Stimulated activated CD4-positive, alpha-beta T cell treated with anti-CD3 and anti-CD28 coated beads, Interleukin-1b, Interleukin-23, amount 100 ng/mL, for 1 hour (primary cell): Measurements from ENCODE around the gene PEPD.

ENCODE experiments used
- DNase-seq, 2 donors: peaks; one replicate each; pipeline ENCODE4 v3.0.0-alpha.2; 2020; ENCODE audit warnings: low read depth in 2 of 2

Gene PEPD

DNA sequence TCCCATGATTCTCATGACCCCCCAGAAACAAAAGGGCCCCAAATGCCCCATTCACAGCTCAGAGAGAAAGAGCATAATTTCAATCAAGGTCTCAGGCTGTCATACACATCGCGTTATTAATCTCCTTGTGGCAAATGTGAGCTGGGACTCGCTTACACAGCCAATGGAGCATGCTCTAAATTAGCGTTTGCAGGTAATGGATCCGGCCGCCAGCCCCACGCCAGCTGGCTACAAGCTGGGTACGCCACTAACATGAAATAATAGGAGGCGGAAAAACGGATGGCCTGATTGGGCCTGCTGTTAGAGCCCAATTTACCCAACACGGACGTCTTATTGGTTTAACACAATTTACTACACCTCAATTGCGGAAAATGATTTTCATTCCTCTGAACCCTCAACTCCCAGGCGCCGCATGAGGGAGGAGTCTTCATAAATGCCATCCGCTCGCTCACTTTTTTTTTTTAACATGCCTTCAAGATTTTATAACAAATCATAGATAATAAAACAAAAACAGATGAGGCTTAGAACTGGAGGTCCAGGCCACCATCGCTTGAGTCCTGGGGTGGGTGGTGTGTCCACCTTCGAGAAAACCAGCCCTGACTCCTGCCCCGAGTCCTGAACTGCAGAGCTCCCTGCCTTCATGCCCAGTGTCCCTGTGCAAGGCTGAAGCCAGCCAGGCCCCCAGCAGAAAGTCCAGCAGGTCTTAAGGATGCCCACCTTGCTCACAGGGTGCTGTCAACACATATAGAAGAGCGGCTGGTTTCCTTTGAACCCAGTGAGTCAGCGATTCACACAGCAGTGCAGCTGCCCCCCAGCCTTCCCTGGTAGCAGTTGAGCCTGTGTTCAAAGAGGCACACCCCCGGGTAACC is 62.1 kb downstream of the PEPD start:
- no peak for DNase-seq

GRCh38 chr19:33458807-33459206 is 62.8 kb downstream of the PEPD start:
- DNase-seq, result no peak

- DNase-seq, result no peak
Observed at GRCh38 chr19:33458171-33458633, 63.4 kb downstream of the PEPD start.

- DNase-seq, result no peak
Observed at GRCh38 chr19:33456845-33457220, 64.8 kb downstream of the PEPD start.

- no peak for DNase-seq
Observed at GRCh38 chr19:33456076-33456844, 65.3 kb downstream of the PEPD start.

DNA sequence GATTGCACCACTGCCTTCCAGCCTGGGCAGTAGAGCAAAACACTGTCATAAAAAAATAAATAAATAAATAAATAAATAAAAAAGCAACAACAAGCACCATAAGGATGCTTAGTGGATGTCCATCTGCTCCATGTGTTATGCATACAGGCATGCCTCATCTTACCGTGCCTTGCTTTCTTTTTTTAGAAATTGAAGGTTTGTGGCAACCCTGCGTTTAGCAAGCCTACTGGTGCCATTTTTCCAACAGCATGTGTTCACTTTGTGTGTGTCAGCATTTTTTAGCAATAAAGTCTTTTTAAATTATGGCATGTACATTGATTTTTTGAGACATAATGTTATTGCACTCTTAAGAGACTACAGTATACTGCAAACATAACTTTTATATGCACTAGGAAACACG is 68.3 kb downstream of the PEPD start:
- no peak for DNase-seq

GRCh38 chr19:33450689-33451088 is 70.9 kb downstream of the PEPD start:
- no peak for DNase-seq

DNA sequence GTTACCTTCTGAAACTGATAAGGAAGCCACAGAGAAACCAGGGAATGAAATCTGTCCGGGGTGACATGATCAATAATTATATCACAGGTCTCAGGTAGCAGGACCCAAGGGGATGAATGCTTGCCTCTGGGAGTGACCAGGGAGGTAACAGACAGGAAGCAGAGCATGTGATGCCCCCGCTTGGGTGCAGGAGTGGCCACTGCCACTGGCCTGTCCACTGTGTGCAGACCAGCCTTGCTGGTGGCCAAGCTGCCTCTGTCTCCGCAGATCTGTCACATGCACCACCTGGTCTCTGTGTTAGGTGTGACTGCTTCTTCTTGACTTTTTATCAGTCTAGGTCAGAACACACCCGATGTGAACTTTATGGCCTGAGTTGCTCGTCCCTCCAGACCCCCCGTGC is 71.8 kb downstream of the PEPD start:
- DNase-seq, result no peak

- DNase-seq, result no peak
Observed at GRCh38 chr19:33448159-33448516, 73.5 kb downstream of the PEPD start.

DNA sequence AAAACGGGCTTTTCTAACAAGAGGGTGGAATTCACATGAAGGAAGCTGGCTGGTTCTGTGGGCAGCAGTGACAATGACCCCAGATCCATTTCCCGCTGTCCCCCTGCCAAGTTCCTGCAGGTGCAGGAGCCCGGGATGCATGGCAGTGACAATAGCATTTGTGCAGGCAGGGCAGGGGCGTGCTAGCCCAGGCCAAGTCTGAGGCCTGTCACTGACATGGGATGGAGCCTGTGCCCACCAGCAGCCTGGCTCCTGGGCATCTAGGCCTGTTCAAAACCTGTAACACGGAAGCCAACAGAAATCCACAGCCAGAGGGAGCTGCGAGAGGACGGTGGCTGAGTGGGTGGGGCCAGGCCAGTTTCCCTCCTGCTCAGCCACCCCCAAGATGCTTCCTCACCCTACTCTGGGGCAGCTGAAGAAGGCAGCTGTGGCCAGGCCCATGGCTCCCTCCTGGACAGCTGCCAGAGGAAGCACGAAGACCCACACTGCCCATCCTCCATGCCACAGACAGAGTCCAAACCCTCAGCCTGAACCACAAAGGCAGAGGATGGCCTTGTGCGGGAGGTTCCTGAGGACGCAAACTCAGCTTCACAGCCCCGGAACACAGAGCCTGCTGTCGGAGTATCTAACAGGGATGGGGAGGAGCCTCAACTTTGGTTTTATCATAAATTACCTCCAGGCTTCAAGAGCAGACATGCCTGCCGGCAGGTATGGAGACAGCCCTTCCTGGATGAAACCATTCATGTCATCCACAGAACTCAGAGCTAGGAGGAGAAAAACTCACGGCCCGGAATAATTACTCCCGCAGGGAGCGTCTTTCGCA is 74.0 kb downstream of the PEPD start:
- no peak for DNase-seq

- no peak for DNase-seq
Observed at GRCh38 chr19:33446330-33447293, 75.0 kb downstream of the PEPD start.

DNA sequence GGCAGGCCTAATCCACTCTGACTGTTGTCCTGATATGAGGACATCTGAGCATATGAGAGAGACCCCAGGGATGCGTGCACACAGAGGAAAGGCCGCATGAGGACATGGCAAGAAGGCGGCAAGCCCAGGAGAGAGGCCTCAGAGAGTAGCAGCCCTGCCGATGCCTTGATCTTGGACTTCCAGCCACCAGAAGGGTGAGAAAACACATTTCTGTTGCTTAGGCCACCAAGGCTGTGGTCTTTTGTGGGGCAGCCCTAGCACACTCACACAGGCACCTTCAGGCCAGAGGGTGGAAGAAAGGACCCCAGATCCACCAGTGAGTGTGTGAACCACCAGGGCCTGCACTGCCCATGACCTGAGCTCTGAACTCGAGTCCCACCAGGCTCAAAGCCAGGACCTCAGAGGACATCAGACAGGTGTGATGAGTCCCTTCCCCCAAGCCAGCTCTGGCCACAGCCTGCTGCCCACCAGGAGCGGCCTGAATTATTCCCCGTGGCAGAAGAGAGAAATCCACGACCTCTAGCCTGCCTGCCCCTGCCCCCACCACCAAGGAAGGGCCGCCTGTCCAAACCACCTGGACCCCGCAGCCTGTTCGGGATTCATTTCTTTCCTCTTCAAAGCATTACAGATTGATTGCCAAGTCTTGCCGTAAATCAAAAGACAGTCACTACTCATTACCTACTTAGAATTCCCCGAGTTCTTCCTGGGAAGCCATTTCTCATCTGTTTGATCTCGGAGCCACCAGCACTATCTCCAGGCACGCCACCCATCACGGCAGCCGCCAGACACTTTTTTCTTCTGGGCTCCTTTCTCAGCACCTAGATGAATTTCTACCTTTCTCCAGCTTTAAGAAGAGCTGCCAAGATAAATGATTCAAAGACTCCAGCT is 75.9 kb downstream of the PEPD start:
- no peak for DNase-seq

- DNase-seq, result no peak
Observed at GRCh38 chr19:33444562-33445441, 76.8 kb downstream of the PEPD start.

- DNase-seq, result no peak
Observed at GRCh38 chr19:33443638-33444561, 77.7 kb downstream of the PEPD start.

DNA sequence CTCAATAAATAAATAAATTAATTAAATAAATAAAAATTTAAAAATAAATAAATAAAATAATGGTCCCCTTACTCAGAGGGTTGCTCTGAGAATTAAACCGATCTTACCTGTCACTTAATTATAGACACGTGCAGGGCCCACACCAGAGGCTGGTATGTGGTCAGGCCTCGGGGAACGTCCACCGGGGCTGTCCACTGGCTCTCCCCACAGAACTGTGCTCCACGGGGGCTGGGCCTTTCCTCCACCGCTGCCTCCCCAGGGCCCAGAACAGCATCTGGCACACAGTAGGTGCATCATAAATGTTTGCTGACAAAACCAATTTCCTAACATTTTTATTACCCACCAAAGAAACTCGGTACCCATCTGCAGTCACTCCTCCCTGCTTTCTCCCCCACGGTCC is 78.9 kb downstream of the PEPD start:
- DNase-seq, result no peak

GRCh38 chr19:33441828-33442227 is 79.8 kb downstream of the PEPD start:
- no peak for DNase-seq

GRCh38 chr19:33441277-33441699 is 80.3 kb downstream of the PEPD start:
- no peak for DNase-seq

DNA sequence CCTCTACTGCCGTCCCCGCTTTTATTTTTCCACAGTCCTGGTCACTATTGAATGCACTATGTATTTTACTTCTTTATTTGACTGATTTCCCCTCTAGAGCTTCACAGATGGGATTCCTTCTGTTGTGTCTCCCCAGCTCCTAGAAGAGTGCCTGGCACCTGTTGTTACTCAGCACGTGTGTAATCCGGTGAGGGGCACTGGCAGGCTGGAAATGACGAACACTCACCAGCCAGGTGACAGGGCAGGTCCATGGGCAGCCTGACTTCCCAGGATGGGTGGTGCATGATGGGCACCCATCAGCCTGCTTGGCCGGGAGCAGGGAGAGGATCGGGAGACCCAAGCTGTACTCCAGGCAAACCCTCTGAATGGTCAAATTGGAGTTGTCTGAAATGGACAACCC is 80.9 kb downstream of the PEPD start:
- no peak for DNase-seq
